NCI-H1092 (cell line): ENCODE results near the gene FAM219B.
"Not testable (repeated sequence)": the region's sequence is repeated elsewhere in the genome, so short reads cannot be mapped to it uniquely, and the experiment has no call there.

ENCODE experiments used
- DNase-seq: peaks from one replicate; lab custom pipeline; 2025; lab: John Stamatoyannopoulos, UW

The FAM219B gene

GRCh38 chr15:74903676-74904075 is 3.0 kb downstream of the FAM219B start:
- no peak for DNase-seq

GRCh38 chr15:74902295-74903075 is 4.2 kb downstream of the FAM219B start:
- DNase-seq: no peak

- peak; percentile 10 for DNase-seq
Measured at GRCh38 chr15:74901612-74902063, 5.0 kb downstream of the FAM219B start.

- DNase-seq: no peak
Measured at GRCh38 chr15:74897300-74897701, 9.3 kb downstream of the FAM219B start.

- no peak for DNase-seq
Measured at GRCh38 chr15:74896316-74896715, 10.3 kb downstream of the FAM219B start.

- no peak for DNase-seq
Measured at GRCh38 chr15:74895830-74896229, 10.8 kb downstream of the FAM219B start.

- DNase-seq: not testable (repeated sequence)
Measured at GRCh38 chr15:74894383-74894782, 12.3 kb downstream of the FAM219B start.

GRCh38 chr15:74893627-74894026 is 13.0 kb downstream of the FAM219B start:
- DNase-seq: no peak

GRCh38 chr15:74892931-74893330 is 13.7 kb downstream of the FAM219B start:
- DNase-seq: no peak

- DNase-seq: no peak
Measured at GRCh38 chr15:74892313-74892712, 14.3 kb downstream of the FAM219B start.

- DNase-seq: no peak
Measured at GRCh38 chr15:74891469-74891868, 15.2 kb downstream of the FAM219B start.

GRCh38 chr15:74890665-74890960 is 16.0 kb downstream of the FAM219B start:
- DNase-seq: no peak

GRCh38 chr15:74889883-74890664 is 16.6 kb downstream of the FAM219B start, which contains the start of gene MPI:
TSS of gene MPI (plus strand) at chr15:74890042. CDS start at chr15:74890074, 32 bp downstream.
- DNase-seq: peak; percentile 56

GRCh38 chr15:74889390-74889882 is 17.2 kb downstream of the FAM219B start:
- DNase-seq: no peak

- DNase-seq: no peak
Measured at GRCh38 chr15:74888716-74889115, 17.9 kb downstream of the FAM219B start.

- DNase-seq: not testable (repeated sequence)
Measured at GRCh38 chr15:74887537-74888193, 19.0 kb downstream of the FAM219B start.

GRCh38 chr15:74885461-74885860 is 21.2 kb downstream of the FAM219B start:
- no peak for DNase-seq

GRCh38 chr15:74884428-74885223 is 22.0 kb downstream of the FAM219B start:
- DNase-seq: no peak

GRCh38 chr15:74882528-74882927 is 24.1 kb downstream of the FAM219B start:
- DNase-seq: no peak

- no peak for DNase-seq
Measured at GRCh38 chr15:74878273-74878672, 28.4 kb downstream of the FAM219B start.

- no peak for DNase-seq
Measured at GRCh38 chr15:74873756-74874424, 32.8 kb downstream of the FAM219B start.
